ENCODE measurements around the gene SLC22A23. TPM values are rescaled to one million over a fixed set of nuclear protein-coding genes. Genes with fewer than 3 reads are reported as not detected.

Gene SLC22A23
- total and polyA plus RNA-seq, 2 donors (not counting 1 experiment from before 2014, with no cell fraction given): 0.18 to 1.4 TPM

GRCh38 chr6:3440911-3441310 is 15.9 kb downstream of the SLC22A23 start:
- no peak for TF ChIP-seq EZH2 (IDR thresholded peaks at IDR 0.05; ENCODE audit: borderline replicate concordance, insufficient read depth, low read depth, low read length, poor library complexity, severe bottlenecking)
- no peak for TF ChIP-seq CTCF (IDR thresholded peaks at IDR 0.05)
- Histone ChIP-seq H3K4me3 (ENCODE audit: control extremely low read depth in 1 of 5, extremely low read depth in 1 of 5, insufficient read depth in 1 of 5, low read depth in 2 of 5, low read length in 4 of 5) (no peak overlapping the region), H3K9ac (ENCODE audit: low read length) (no peak overlapping the region), H4K20me1 (ENCODE audit: control insufficient read depth, insufficient read depth, low read length, poor library complexity, severe bottlenecking) (no peaks in the 10 kb centered on the region), H3K4me2 (replicated peaks; ENCODE audit: low read depth, low read length, poor library complexity, severe bottlenecking) (no peak overlapping the region), H3K79me2 (ENCODE audit: control insufficient read depth, insufficient read depth, low read length) (no peaks in the 10 kb centered on the region), H2AFZ (ENCODE audit: insufficient read depth, low read depth, low read length, poor library complexity, severe bottlenecking) (no peak overlapping the region), H3K9me3 (ENCODE audit: control extremely low read depth in 1 of 3, control insufficient read depth in 2 of 3, insufficient read depth in 1 of 3, low read length in 2 of 3) (no peaks in the 10 kb centered on the region), H3K27me3 (replicated peaks in 1 of 4; ENCODE audit: control extremely low read depth in 1 of 4, control insufficient read depth in 3 of 4, insufficient read depth in 4 of 4, low read length in 3 of 4) (peaks cover 0 to 13% (median 0%) of the 10 kb centered on the region in 4 experiments), H3K36me3 (replicated peaks in 1 of 2; ENCODE audit: control extremely low read depth in 1 of 2, control insufficient read depth in 1 of 2, extremely low read depth in 1 of 2, insufficient read depth in 2 of 2, low read length in 1 of 2) (no peaks in the 10 kb centered on the region), H3K4me1 (ENCODE audit: control insufficient read depth in 2 of 2, insufficient read depth in 2 of 2, low read length in 2 of 2) (no peaks in the 10 kb centered on the region), H3K27ac (ENCODE audit: low read length in 2 of 2) (no peak overlapping the region)
- H3K9me3 Mint-ChIP-seq (ENCODE audit: insufficient read depth): no peaks in the 10 kb centered on the region
- DNase-seq: no peak
- H3K4me1 Mint-ChIP-seq: no peaks in the 10 kb centered on the region
- WGBS (ENCODE audit: insufficient coverage): 79% methylated on average over 3 of the region's 5 CpGs
- no peak overlapping the region for H3K4me3 Mint-ChIP-seq
- ATAC-seq (ENCODE audit: low read depth): no peak
- peaks cover 42% of the 10 kb centered on the region for H3K27me3 Mint-ChIP-seq
- H3K27ac Mint-ChIP-seq: no peak overlapping the region
- intact Hi-C loops (cut with micrococcal nuclease): no loop called here
- POLR2A ChIA-PET: no interaction called here
- CTCF ChIA-PET: no interaction called here

- ChIA-PET CTCF (interaction anchor here (0.6 kb wide), 1 partner anchor 244 kb away, joined by 4 read pairs; no protein-coding TSS in a partner anchor), POLR2A (no interaction called here)
- Histone ChIP-seq H4K20me1 (ENCODE audit: control insufficient read depth, insufficient read depth, low read length, poor library complexity, severe bottlenecking) (no peaks in the 10 kb centered on the region), H3K4me3 (ENCODE audit: control extremely low read depth in 1 of 5, extremely low read depth in 1 of 5, insufficient read depth in 1 of 5, low read depth in 2 of 5, low read length in 4 of 5) (no peak overlapping the region), H3K27ac (ENCODE audit: low read length in 2 of 2) (no peak overlapping the region), H3K79me2 (ENCODE audit: control insufficient read depth, insufficient read depth, low read length) (no peaks in the 10 kb centered on the region), H3K4me1 (ENCODE audit: control insufficient read depth in 2 of 2, insufficient read depth in 2 of 2, low read length in 2 of 2) (no peaks in the 10 kb centered on the region), H3K9me3 (ENCODE audit: control extremely low read depth in 1 of 3, control insufficient read depth in 2 of 3, insufficient read depth in 1 of 3, low read length in 2 of 3) (peaks cover 0 to 4% (median 0%) of the 10 kb centered on the region in 3 donors), H2AFZ (ENCODE audit: insufficient read depth, low read depth, low read length, poor library complexity, severe bottlenecking) (no peak overlapping the region), H3K9ac (ENCODE audit: low read length) (no peak overlapping the region), H3K36me3 (replicated peaks in 1 of 2; ENCODE audit: control extremely low read depth in 1 of 2, control insufficient read depth in 1 of 2, extremely low read depth in 1 of 2, insufficient read depth in 2 of 2, low read length in 1 of 2) (no peaks in the 10 kb centered on the region), H3K27me3 (replicated peaks in 1 of 4; ENCODE audit: control extremely low read depth in 1 of 4, control insufficient read depth in 3 of 4, insufficient read depth in 4 of 4, low read length in 3 of 4) (peaks cover 0 to 13% (median 0%) of the 10 kb centered on the region in 4 experiments), H3K4me2 (replicated peaks; ENCODE audit: low read depth, low read length, poor library complexity, severe bottlenecking) (no peak overlapping the region)
- intact Hi-C loops (cut with micrococcal nuclease): no loop called here
- 96% methylated on average over 3 of the region's 4 CpGs for WGBS (ENCODE audit: insufficient coverage)
- Mint-ChIP-seq H3K4me1 (no peaks in the 10 kb centered on the region), H3K4me3 (no peak overlapping the region), H3K27me3 (peaks cover 42% of the 10 kb centered on the region), H3K9me3 (ENCODE audit: insufficient read depth) (no peaks in the 10 kb centered on the region), H3K27ac (no peak overlapping the region)
- DNase-seq (no peak), ATAC-seq (ENCODE audit: low read depth) (no peak)
- TF ChIP-seq CTCF (IDR thresholded peaks at IDR 0.05) (no peak), EZH2 (IDR thresholded peaks at IDR 0.05; ENCODE audit: borderline replicate concordance, insufficient read depth, low read depth, low read length, poor library complexity, severe bottlenecking) (no peak)
Measured at GRCh38 chr6:3439961-3440360, 16.9 kb downstream of the SLC22A23 start.
